Upper lobe of left lung (tissue), 6 donors: Measurements from ENCODE around the gene STX3. TPM values are rescaled to one million over a fixed set of nuclear protein-coding genes. Genes with fewer than 3 reads are reported as not detected.

Experiments
- ATAC-seq, 2 donors: fragments of 200-7000 bp; cut with Tn5 transposase; one replicate each; pipeline ENCODE4 v1.9.1; 2022; ENCODE audit warnings: mild to moderate bottlenecking in 2 of 2, moderate library complexity in 2 of 2; ENCODE audit not compliant: low FRiP score in 2 of 2
- DNase-seq, 2 donors: peaks; one replicate each; pipeline ENCODE4 v3.0.0-alpha.2; 2019 to 2020
- H3K27ac ChIP-seq, 4 donors: fragments of 200-600 bp; sonication (generic); one replicate each; pipeline ENCODE4 v1.5.1; 2016 to 2019
- H3K27me3 ChIP-seq, 4 donors: fragments of 200-600 bp; sonication (generic); one replicate each; pipeline ENCODE4 v1.5.1; 2017 to 2019
- H3K36me3 ChIP-seq, 4 donors: fragments of 200-600 bp; sonication (generic); one replicate each; pipeline ENCODE4 v1.5.1; 2016 to 2019
- H3K4me1 ChIP-seq, 4 donors: fragments of 200-600 bp; sonication (generic); one replicate each; pipeline ENCODE4 v1.5.1; 2018 to 2019
- H3K4me3 ChIP-seq, 4 donors: fragments of 200-600 bp; sonication (generic); one replicate each; pipeline ENCODE4 v1.5.1; 2017 to 2019; ENCODE audit warnings: mild to moderate bottlenecking in 2 of 4, moderate library complexity in 1 of 4
- H3K9me3 ChIP-seq, 4 donors: fragments of 200-600 bp; sonication (generic); one replicate each; pipeline ENCODE4 v1.5.1; 2018 to 2019
- CTCF ChIP-seq, 6 experiments: fragments of 450-650 bp in 4 of 6; fragments of 200-600 bp in 2 of 6; sonication (generic) in 2 of 6; IDR thresholded peaks; one replicate each; pipeline ENCODE4 v1.5.1; 2016 to 2019; ENCODE audit warnings: antibody characterized with exemption in 6 of 6
- EP300 ChIP-seq, 4 donors: sonication (generic); formaldehyde crosslinking; IDR thresholded peaks; one replicate each; pipeline ENCODE4 v1.5.1; 2017; ENCODE audit warnings: antibody characterized with exemption in 4 of 4, control low read depth in 2 of 4
- POLR2A ChIP-seq, 4 donors: fragments of 450-650 bp; IDR thresholded peaks; one replicate each; pipeline ENCODE4 v1.5.1; 2016 to 2017; ENCODE audit warnings: antibody characterized with exemption in 4 of 4, mild to moderate bottlenecking in 2 of 4
- POLR2AphosphoS5 ChIP-seq, 2 donors: sonication (generic); formaldehyde crosslinking; IDR thresholded peaks; one replicate each; pipeline ENCODE4 v1.5.1; 2017; ENCODE audit warnings: antibody characterized with exemption in 2 of 2
- WGBS, 2 donors: methylation state at CpG; one replicate each; pipeline ENCODE4 v1.1.5; 2017 to 2018; 5-methylcytosine and 5-hydroxymethylcytosine counted together
- total RNA-seq, 6 donors: library from RNA; depleted of rRNA in 4 of 6; stranded (reverse); fragments of >200 nt in 4 of 6; gene quantifications; one replicate each; pipeline versions ENCODE4 v1.1.0 to v1.2.1, GENCODE V29; 2016 to 2021
- donor health status: DM: no; HTN: no; CAD: no; lungs with moderate emphysema.
- donor health status: DM: no; HTN: yes; CAD: no; lungs with severe emphysema.

STX3 gene
- total RNA-seq, 6 donors from 2014 or later, result 65.0 to 145 (median 135) TPM

GRCh38 chr11:59756558-59756840 lies 1.3 kb downstream of the STX3 start:
- no peak for ATAC-seq
- Histone ChIP-seq H3K9me3 (no peaks in the 10 kb centered on the region), H3K36me3 (no peaks in the 10 kb centered on the region), H3K27ac (peak overlapping the region; percentile 96 to 99 (median 98)), H3K27me3 (no peaks in the 10 kb centered on the region), H3K4me1 (peaks cover 17 to 34% (median 23%) of the 10 kb centered on the region in 4 donors), H3K4me3 (peak overlapping the region; percentile 17 to 99 (median 92))
- no peak for DNase-seq
- no peak for TF ChIP-seq POLR2AphosphoS5 (IDR thresholded peaks at IDR 0.05)
- no peak for TF ChIP-seq POLR2A (IDR thresholded peaks at IDR 0.05)
- no peak for TF ChIP-seq CTCF (IDR thresholded peaks at IDR 0.05)
- no peak for TF ChIP-seq EP300 (IDR thresholded peaks at IDR 0.05)
- WGBS, 2 donors, result 31% methylated on average over 3 of the region's 3 CpGs

- 35 to 45% methylated on average over 4 of the region's 4 CpGs for WGBS, 2 donors
- peak overlapping the region; percentile 17 to 99 (median 92) for H3K4me3 ChIP-seq
- H3K4me1 ChIP-seq, result peaks cover 20 to 36% (median 27%) of the 10 kb centered on the region in 4 donors
Measured at GRCh38 chr11:59756845-59757244, 1.7 kb downstream of the STX3 start.

GRCh38 chr11:59758401-59759037 lies 3.3 kb downstream of the STX3 start:
- no peaks in the 10 kb centered on the region for H3K9me3 ChIP-seq
- TF ChIP-seq POLR2AphosphoS5 (IDR thresholded peaks at IDR 0.05) (no peak), EP300 (IDR thresholded peaks at IDR 0.05) (no peak), POLR2A (IDR thresholded peaks at IDR 0.05) (no peak), CTCF (IDR thresholded peaks at IDR 0.05) (no peak)
- H3K4me1 ChIP-seq, result peaks cover 30 to 44% (median 33%) of the 10 kb centered on the region in 4 donors
- H3K4me3 ChIP-seq, result no peak overlapping the region
- no peaks in the 10 kb centered on the region for H3K36me3 ChIP-seq
- ATAC-seq, result no peak
- no peak for DNase-seq
- WGBS, 2 donors, result 82% methylated on average over 4 of the region's 4 CpGs
- peak overlapping the region in 1 of 4 donors; percentile 8 for H3K27ac ChIP-seq
- H3K27me3 ChIP-seq, result no peaks in the 10 kb centered on the region

More at GRCh38 chr11:59756845-59757244, 1.7 kb downstream of the STX3 start:
- no peaks in the 10 kb centered on the region for H3K27me3 ChIP-seq
- H3K9me3 ChIP-seq, result no peaks in the 10 kb centered on the region
- no peaks in the 10 kb centered on the region for H3K36me3 ChIP-seq
- DNase-seq (peak in 1 of 2 donors; percentile 74), ATAC-seq (peak in 1 of 2 donors; percentile 3)
- H3K27ac ChIP-seq, result peak overlapping the region; percentile 96 to 99 (median 98)
- no peak for TF ChIP-seq CTCF (IDR thresholded peaks at IDR 0.05)

GRCh38 chr11:59759900-59760299 lies 4.7 kb downstream of the STX3 start:
- DNase-seq, result no peak
- Histone ChIP-seq H3K27ac (peak overlapping the region in 1 of 4 donors; percentile 3), H3K36me3 (no peaks in the 10 kb centered on the region), H3K9me3 (no peaks in the 10 kb centered on the region), H3K27me3 (no peaks in the 10 kb centered on the region), H3K4me3 (no peak overlapping the region), H3K4me1 (peaks cover 33 to 50% (median 37%) of the 10 kb centered on the region in 4 donors)
- WGBS, 2 donors, result 71 to 73% methylated on average over 4 of the region's 4 CpGs
- no peak for ATAC-seq
- no peak for TF ChIP-seq POLR2A (IDR thresholded peaks at IDR 0.05)
- no peak for TF ChIP-seq CTCF (IDR thresholded peaks at IDR 0.05)
- no peak for TF ChIP-seq EP300 (IDR thresholded peaks at IDR 0.05)
- no peak for TF ChIP-seq POLR2AphosphoS5 (IDR thresholded peaks at IDR 0.05)

- WGBS, 2 donors, result 89 to 98% methylated on average over 4 of the region's 4 CpGs
- Histone ChIP-seq H3K36me3 (no peaks in the 10 kb centered on the region), H3K9me3 (no peaks in the 10 kb centered on the region), H3K27ac (peak overlapping the region in 1 of 4 donors; percentile 14), H3K27me3 (no peaks in the 10 kb centered on the region), H3K4me3 (no peak overlapping the region), H3K4me1 (peaks cover 41 to 56% (median 46%) of the 10 kb centered on the region in 4 donors)
- no peak for DNase-seq
- no peak for ATAC-seq
- no peak for TF ChIP-seq CTCF (IDR thresholded peaks at IDR 0.05)
- no peak for TF ChIP-seq EP300 (IDR thresholded peaks at IDR 0.05)
- no peak for TF ChIP-seq POLR2A (IDR thresholded peaks at IDR 0.05)
- no peak for TF ChIP-seq POLR2AphosphoS5 (IDR thresholded peaks at IDR 0.05)
Measured at GRCh38 chr11:59760771-59761170, 5.6 kb downstream of the STX3 start.
